OCI-LY7 (cell line): Measurements from ENCODE around the gene XIST.

Source experiments
- EZH2phosphoT487 ChIP-seq: fragments of 200-600 bp; sonication (generic); IDR thresholded peaks from 2 replicates; pipeline ENCODE4 v1.6.1; 2018; ENCODE audit warnings: low read depth, borderline replicate concordance, mild to moderate bottlenecking, mixed run types, antibody characterized with exemption, low read length, moderate library complexity, mixed read lengths
- TF ChIP-seq, protein P1 (sequence below): fragments of 200-600 bp; sonication (generic); conservative IDR thresholded peaks from 2 replicates; pipeline ENCODE4 v1.5.1; 2014; ENCODE audit warnings: mild to moderate bottlenecking, antibody characterized with exemption, low read length, moderate library complexity, mixed read lengths

GRCh38 chrX:73838123-73838522, 14.4 kb downstream of the XIST start:
- TF ChIP-seq, protein P1, sequence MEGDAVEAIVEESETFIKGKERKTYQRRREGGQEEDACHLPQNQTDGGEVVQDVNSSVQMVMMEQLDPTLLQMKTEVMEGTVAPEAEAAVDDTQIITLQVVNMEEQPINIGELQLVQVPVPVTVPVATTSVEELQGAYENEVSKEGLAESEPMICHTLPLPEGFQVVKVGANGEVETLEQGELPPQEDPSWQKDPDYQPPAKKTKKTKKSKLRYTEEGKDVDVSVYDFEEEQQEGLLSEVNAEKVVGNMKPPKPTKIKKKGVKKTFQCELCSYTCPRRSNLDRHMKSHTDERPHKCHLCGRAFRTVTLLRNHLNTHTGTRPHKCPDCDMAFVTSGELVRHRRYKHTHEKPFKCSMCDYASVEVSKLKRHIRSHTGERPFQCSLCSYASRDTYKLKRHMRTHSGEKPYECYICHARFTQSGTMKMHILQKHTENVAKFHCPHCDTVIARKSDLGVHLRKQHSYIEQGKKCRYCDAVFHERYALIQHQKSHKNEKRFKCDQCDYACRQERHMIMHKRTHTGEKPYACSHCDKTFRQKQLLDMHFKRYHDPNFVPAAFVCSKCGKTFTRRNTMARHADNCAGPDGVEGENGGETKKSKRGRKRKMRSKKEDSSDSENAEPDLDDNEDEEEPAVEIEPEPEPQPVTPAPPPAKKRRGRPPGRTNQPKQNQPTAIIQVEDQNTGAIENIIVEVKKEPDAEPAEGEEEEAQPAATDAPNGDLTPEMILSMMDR = no peak
- no peak for TF ChIP-seq EZH2phosphoT487
